HFFc6 (cell line): ENCODE results near the gene ADAMTS17. TPM values are rescaled to one million over a fixed set of nuclear protein-coding genes. Genes with fewer than 3 reads are reported as not detected.
"Not testable (repeated sequence)": the region's sequence is repeated elsewhere in the genome, so short reads cannot be mapped to it uniquely, and the experiment has no call there.

ENCODE experiments used
- DNase-seq: peaks from one replicate; pipeline ENCODE4 v3.0.0-alpha.2; 2018
- H3K27ac Mint-ChIP-seq: 2 replicates; pipeline ENCODE4 v1.8.0; 2020; ENCODE audit warnings: mild to moderate bottlenecking, mixed read lengths
- H3K27me3 Mint-ChIP-seq: 2 replicates; pipeline ENCODE4 v1.8.0; 2021; ENCODE audit warnings: mild to moderate bottlenecking, moderate library complexity, mixed read lengths; ENCODE audit not compliant: insufficient read depth
- H3K36me3 Mint-ChIP-seq: 2 replicates; pipeline ENCODE4 v1.8.0; 2021; ENCODE audit warnings: low read depth, mixed read lengths
- H3K4me1 Mint-ChIP-seq: 2 replicates; pipeline ENCODE4 v1.8.0; 2020; ENCODE audit warnings: low read depth, mixed read lengths
- H3K4me3 Mint-ChIP-seq: 2 replicates; pipeline ENCODE4 v1.8.0; 2020; ENCODE audit warnings: mild to moderate bottlenecking, moderate library complexity, mixed read lengths
- H3K9me3 Mint-ChIP-seq: 2 replicates; pipeline ENCODE4 v1.8.0; 2020; ENCODE audit warnings: mild to moderate bottlenecking, mixed read lengths
- total RNA-seq, 6 experiments: library from RNA; stranded (reverse); fragmentation: NEBNext Ultra II Directional; extraction: Animal tissue kit (Norgen Biotek cat#: 25700); gene quantifications; 2 replicates in 1 of 6; 3 replicates in 5 of 6; pipeline ENCODE4 v1.2.3, GENCODE V29; 2021
- TF ChIP-seq, protein P1 (sequence below): fragments of 200-600 bp; sonication (generic); IDR thresholded peaks from 2 replicates; pipeline ENCODE4 v1.5.0; 2021; ENCODE audit warnings: antibody characterized with exemption, mild to moderate bottlenecking

ADAMTS17 gene
- total RNA-seq, 6 experiments from 2014 or later = not detected

DNA sequence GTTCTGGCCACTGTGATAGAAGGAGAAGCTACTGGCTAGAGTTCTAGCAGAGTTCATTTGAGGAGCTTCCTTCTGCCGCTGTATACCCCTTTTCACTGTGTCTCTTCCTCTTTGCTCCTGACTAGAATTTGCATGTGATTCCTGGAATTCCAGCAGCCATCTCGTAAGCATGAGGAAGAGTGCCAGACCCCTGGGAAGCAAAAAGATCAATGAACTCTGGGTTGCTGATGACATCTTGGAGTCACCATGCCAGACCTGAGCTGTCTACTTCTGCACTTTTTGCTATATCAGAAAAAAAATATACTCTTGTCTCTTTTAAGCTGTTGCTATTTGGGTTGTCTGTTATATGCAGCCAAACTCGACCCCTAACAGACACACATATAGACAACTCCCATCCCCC is 3.7 kb upstream of the ADAMTS17 start:
- Mint-ChIP-seq H3K4me3 (no peak overlapping the region), H3K27ac (no peak overlapping the region), H3K36me3 (no peaks in the 10 kb centered on the region), H3K27me3 (peaks cover 2% of the 10 kb centered on the region), H3K4me1 (peaks cover 3% of the 10 kb centered on the region; the same call in 1 of the 2 replicates), H3K9me3 (peaks cover 20% of the 10 kb centered on the region)
- DNase-seq = no peak
- TF ChIP-seq, protein P1, sequence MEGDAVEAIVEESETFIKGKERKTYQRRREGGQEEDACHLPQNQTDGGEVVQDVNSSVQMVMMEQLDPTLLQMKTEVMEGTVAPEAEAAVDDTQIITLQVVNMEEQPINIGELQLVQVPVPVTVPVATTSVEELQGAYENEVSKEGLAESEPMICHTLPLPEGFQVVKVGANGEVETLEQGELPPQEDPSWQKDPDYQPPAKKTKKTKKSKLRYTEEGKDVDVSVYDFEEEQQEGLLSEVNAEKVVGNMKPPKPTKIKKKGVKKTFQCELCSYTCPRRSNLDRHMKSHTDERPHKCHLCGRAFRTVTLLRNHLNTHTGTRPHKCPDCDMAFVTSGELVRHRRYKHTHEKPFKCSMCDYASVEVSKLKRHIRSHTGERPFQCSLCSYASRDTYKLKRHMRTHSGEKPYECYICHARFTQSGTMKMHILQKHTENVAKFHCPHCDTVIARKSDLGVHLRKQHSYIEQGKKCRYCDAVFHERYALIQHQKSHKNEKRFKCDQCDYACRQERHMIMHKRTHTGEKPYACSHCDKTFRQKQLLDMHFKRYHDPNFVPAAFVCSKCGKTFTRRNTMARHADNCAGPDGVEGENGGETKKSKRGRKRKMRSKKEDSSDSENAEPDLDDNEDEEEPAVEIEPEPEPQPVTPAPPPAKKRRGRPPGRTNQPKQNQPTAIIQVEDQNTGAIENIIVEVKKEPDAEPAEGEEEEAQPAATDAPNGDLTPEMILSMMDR = no peak

DNA sequence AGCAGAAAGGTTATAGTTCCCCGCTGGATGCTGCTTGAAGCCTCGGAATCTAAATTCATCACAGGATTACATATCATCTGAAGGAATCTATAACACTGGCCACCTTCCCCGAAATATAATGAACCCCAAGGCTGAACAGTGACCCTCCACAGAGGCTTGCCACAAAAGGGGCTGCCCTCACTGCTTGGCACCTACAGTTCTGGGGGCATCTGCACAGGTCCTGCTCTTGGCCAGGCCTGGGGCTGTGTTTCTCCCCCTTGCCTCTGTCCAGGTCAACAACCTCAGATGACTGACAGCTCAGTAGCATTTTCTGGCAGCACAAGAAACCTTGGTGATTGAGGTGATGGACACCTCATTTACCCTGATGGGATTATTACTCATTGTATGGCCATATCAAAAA is 1.5 kb upstream of the ADAMTS17 start:
- Mint-ChIP-seq H3K9me3 (peaks cover 28% of the 10 kb centered on the region), H3K36me3 (no peaks in the 10 kb centered on the region), H3K4me3 (no peak overlapping the region), H3K27me3 (peaks cover 2% of the 10 kb centered on the region), H3K27ac (no peak overlapping the region), H3K4me1 (no peaks in the 10 kb centered on the region)
- TF ChIP-seq, protein P1 = no peak
- DNase-seq = no peak

DNA sequence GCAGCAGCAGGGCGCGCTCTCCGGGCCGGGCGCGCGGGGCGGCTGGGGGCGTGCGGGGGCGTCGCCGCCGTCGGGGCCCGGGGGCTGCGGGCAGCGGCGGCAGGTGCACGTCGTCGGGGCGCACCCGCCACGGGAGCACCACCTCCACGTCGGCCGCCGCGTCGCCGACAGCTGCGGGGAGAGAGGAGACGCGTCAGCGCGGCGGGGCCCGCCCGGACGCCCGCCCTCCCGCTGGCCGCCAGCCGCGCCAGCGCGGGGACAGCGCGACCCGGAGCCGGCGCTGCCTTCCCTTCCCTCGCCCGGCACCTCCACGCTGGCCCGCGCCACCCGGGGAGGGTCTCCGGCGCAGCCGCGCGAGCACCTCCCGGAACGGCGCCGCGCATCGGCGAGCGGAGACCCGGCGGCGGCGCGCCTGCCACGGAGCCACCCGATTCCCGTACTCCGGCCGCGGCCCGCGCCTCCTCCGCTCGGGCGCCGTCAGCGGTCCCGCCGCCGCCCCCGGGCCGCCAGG is 481 bp downstream of the ADAMTS17 start:
- Mint-ChIP-seq H3K27me3 (peaks cover 2% of the 10 kb centered on the region; the same call in 1 of the 2 replicates), H3K4me1 (no peaks in the 10 kb centered on the region), H3K36me3 (no peaks in the 10 kb centered on the region), H3K27ac (no peak overlapping the region), H3K9me3 (peaks cover 31% of the 10 kb centered on the region), H3K4me3 (no peak overlapping the region)
- DNase-seq = no peak
- TF ChIP-seq, protein P1 = no peak

DNA sequence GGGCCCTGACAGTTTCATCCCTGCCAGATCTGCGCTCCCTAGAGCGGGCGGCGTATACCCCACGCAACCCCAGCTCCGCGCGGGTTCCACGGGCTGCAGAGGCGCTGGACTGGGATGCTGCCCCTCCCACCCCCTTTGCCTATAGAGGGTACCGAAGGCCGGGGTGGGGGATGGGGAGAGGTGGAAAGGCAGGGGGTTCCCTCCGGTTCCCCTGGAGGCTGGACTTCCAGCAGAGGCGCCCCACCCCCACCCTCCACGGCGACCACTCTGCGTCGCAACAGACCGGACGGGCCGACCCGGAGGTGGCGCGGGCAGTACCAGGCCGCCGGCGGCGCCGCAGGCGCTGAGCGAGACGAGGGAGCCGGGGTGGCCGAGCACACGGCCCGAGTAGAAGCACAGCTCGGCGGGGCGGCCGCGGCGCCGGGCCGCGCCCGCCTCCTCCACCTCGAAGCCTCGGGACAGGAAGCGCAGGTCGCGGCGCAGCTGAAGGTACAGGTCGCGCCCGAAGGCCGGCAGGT is 995 bp downstream of the ADAMTS17 start:
- Mint-ChIP-seq H3K27me3 (peaks cover under 1% of the 10 kb centered on the region; the same call in 1 of the 2 replicates), H3K27ac (no peak overlapping the region), H3K36me3 (no peaks in the 10 kb centered on the region)

DNA sequence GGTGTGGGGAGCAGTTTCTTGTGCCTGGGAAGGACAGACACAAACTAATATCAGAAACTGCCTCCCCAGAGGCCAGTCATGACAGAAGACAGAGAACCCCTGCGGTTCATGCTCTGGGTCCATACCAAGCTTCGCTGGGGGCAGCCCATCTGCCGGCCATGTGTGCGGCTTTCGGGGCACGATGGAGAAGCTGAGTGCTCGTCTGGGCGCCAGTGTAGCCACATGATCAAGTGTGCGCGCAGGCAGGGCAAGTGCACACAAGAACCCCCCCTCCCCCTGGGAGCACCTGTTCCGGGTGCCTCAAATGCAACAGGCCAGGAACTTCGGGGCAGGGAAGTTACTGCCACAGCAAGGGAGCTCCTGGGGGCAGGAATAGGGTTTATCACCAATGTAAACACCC is 1.8 kb downstream of the ADAMTS17 start:
- Mint-ChIP-seq H3K27ac (no peak overlapping the region), H3K4me1 (no peaks in the 10 kb centered on the region), H3K9me3 (peaks cover 31% of the 10 kb centered on the region), H3K36me3 (no peaks in the 10 kb centered on the region), H3K4me3 (no peak overlapping the region), H3K27me3 (no peaks in the 10 kb centered on the region)
- no peak for DNase-seq
- TF ChIP-seq, protein P1 = no peak

More for the DNA sequence above, 995 bp downstream of the ADAMTS17 start:
- no peak overlapping the region for H3K4me3 Mint-ChIP-seq
- TF ChIP-seq, protein P1 = no peak
- H3K4me1 Mint-ChIP-seq = no peaks in the 10 kb centered on the region
- H3K9me3 Mint-ChIP-seq = peaks cover 26% of the 10 kb centered on the region
- no peak for DNase-seq

DNA sequence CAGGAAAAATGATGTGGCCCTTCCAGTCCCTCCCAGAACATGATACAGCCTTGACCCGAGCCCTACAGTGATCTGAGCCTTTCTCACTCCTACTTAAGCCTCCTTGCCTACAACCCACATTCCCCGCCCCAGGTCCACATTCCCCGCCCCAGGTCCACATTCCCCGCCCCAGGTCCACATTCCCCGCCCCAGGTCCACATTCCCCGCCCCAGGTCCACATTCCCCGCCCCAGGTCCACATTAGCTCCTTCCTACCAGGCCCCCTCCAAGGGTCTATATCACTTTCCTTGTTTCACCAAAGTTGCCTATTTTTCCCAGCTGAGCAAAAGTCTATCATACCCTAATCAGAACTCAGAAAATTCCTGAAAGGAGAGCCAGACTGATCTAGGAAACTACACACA is 2.3 kb downstream of the ADAMTS17 start:
- DNase-seq, H3K4me1 Mint-ChIP-seq, H3K36me3 Mint-ChIP-seq, H3K27me3 Mint-ChIP-seq, H3K4me3 Mint-ChIP-seq, H3K27ac Mint-ChIP-seq: not testable (repeated sequence)
- peaks cover 34% of the 10 kb centered on the region for H3K9me3 Mint-ChIP-seq
